ENCODE data around the gene GPX4. TPM values are rescaled to one million over a fixed set of nuclear protein-coding genes. Genes with fewer than 3 reads are reported as not detected.
A peak's percentile ranks its signal among the peaks of the same experiment; 100 is the strongest.

Gene GPX4
- total RNA-seq, 1 experiment from 2014 or later, result 577 TPM

GRCh38 chr19:1149259-1150045 lies 45.7 kb downstream of the GPX4 start:
- Histone ChIP-seq H3K27ac (ENCODE audit: low read length) (peak overlapping the region; percentile 56), H3K36me3 (ENCODE audit: control insufficient read depth, insufficient read depth, low read length) (no peaks in the 10 kb centered on the region), H3K27me3 (ENCODE audit: control insufficient read depth, insufficient read depth, low read length) (no peaks in the 10 kb centered on the region), H3K9me3 (ENCODE audit: control insufficient read depth, insufficient read depth, low read depth, low read length) (no peaks in the 10 kb centered on the region), H3K4me1 (ENCODE audit: control insufficient read depth, insufficient read depth, low read length) (peaks cover 20% of the 10 kb centered on the region), H3K4me3 (ENCODE audit: low read depth in 2 of 2, low read length in 2 of 2) (no peak overlapping the region)
- in situ Hi-C loops (cut with HindIII; ENCODE audit: low pct_unique_long_range_greater_than_20kb, low sequenced_read_pairs) (no loop called here), intact Hi-C loops (cut with micrococcal nuclease; ENCODE audit: unreplicated experiment) (no loop called here)
- ATAC-seq, result peak; percentile 24
- no TSS peak for BruUV-seq (replicated peaks)
- no peak for TF ChIP-seq POLR2AphosphoS5 (IDR thresholded peaks at IDR 0.05; ENCODE audit: low read depth, low read length)
- TF ChIP-seq, protein P1, sequence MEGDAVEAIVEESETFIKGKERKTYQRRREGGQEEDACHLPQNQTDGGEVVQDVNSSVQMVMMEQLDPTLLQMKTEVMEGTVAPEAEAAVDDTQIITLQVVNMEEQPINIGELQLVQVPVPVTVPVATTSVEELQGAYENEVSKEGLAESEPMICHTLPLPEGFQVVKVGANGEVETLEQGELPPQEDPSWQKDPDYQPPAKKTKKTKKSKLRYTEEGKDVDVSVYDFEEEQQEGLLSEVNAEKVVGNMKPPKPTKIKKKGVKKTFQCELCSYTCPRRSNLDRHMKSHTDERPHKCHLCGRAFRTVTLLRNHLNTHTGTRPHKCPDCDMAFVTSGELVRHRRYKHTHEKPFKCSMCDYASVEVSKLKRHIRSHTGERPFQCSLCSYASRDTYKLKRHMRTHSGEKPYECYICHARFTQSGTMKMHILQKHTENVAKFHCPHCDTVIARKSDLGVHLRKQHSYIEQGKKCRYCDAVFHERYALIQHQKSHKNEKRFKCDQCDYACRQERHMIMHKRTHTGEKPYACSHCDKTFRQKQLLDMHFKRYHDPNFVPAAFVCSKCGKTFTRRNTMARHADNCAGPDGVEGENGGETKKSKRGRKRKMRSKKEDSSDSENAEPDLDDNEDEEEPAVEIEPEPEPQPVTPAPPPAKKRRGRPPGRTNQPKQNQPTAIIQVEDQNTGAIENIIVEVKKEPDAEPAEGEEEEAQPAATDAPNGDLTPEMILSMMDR (IDR thresholded peaks at IDR 0.05), result no peak
- no peak for TF ChIP-seq TCF7L2 (IDR thresholded peaks at IDR 0.05; ENCODE audit: low read depth, low read length)
- TF ChIP-seq SIN3A (IDR thresholded peaks at IDR 0.05; ENCODE audit: borderline replicate concordance, insufficient read depth, low read depth, low read length), result no peak
- TF ChIP-seq, protein P2, sequence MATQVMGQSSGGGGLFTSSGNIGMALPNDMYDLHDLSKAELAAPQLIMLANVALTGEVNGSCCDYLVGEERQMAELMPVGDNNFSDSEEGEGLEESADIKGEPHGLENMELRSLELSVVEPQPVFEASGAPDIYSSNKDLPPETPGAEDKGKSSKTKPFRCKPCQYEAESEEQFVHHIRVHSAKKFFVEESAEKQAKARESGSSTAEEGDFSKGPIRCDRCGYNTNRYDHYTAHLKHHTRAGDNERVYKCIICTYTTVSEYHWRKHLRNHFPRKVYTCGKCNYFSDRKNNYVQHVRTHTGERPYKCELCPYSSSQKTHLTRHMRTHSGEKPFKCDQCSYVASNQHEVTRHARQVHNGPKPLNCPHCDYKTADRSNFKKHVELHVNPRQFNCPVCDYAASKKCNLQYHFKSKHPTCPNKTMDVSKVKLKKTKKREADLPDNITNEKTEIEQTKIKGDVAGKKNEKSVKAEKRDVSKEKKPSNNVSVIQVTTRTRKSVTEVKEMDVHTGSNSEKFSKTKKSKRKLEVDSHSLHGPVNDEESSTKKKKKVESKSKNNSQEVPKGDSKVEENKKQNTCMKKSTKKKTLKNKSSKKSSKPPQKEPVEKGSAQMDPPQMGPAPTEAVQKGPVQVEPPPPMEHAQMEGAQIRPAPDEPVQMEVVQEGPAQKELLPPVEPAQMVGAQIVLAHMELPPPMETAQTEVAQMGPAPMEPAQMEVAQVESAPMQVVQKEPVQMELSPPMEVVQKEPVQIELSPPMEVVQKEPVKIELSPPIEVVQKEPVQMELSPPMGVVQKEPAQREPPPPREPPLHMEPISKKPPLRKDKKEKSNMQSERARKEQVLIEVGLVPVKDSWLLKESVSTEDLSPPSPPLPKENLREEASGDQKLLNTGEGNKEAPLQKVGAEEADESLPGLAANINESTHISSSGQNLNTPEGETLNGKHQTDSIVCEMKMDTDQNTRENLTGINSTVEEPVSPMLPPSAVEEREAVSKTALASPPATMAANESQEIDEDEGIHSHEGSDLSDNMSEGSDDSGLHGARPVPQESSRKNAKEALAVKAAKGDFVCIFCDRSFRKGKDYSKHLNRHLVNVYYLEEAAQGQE (IDR thresholded peaks at IDR 0.05; ENCODE audit: insufficient read depth in 1 of 2, low read depth in 2 of 2, low read length in 1 of 2), result no peak
- DNase-seq (ENCODE audit: low read depth, low spot score), result no peak
- ChIA-PET CTCF (no interaction called here), POLR2A (no interaction called here)

- ChIA-PET CTCF (interaction anchor here (0.6 kb wide), 1 partner anchor 1349 kb away, joined by 4 read pairs; no protein-coding TSS in a partner anchor), POLR2A (interaction anchor here (0.7 kb wide), 1 partner anchor 24 kb away, joined by 5 read pairs; no protein-coding TSS in a partner anchor)
- BruUV-seq (replicated peaks), result no TSS peak
- TF ChIP-seq, protein P2 (IDR thresholded peaks at IDR 0.05; ENCODE audit: insufficient read depth in 1 of 2, low read depth in 2 of 2, low read length in 1 of 2), result no peak
- TF ChIP-seq SIN3A (IDR thresholded peaks at IDR 0.05; ENCODE audit: borderline replicate concordance, insufficient read depth, low read depth, low read length), result no peak
- TF ChIP-seq, protein P1 (IDR thresholded peaks at IDR 0.05), result no peak
- no peak for TF ChIP-seq TCF7L2 (IDR thresholded peaks at IDR 0.05; ENCODE audit: low read depth, low read length)
- no peak for TF ChIP-seq POLR2AphosphoS5 (IDR thresholded peaks at IDR 0.05; ENCODE audit: low read depth, low read length)
- DNase-seq (ENCODE audit: low read depth, low spot score) (no peak), ATAC-seq (no peak)
- Histone ChIP-seq H3K4me1 (ENCODE audit: control insufficient read depth, insufficient read depth, low read length) (peaks cover 31% of the 10 kb centered on the region), H3K9me3 (ENCODE audit: control insufficient read depth, insufficient read depth, low read depth, low read length) (no peaks in the 10 kb centered on the region), H3K4me3 (ENCODE audit: low read depth in 2 of 2, low read length in 2 of 2) (no peak overlapping the region), H3K36me3 (ENCODE audit: control insufficient read depth, insufficient read depth, low read length) (no peaks in the 10 kb centered on the region), H3K27me3 (ENCODE audit: control insufficient read depth, insufficient read depth, low read length) (no peaks in the 10 kb centered on the region), H3K27ac (ENCODE audit: low read length) (peak overlapping the region; percentile 54; the same call in 1 of the 2 replicates)
- intact Hi-C loops (cut with micrococcal nuclease; ENCODE audit: unreplicated experiment) (no loop called here), in situ Hi-C loops (cut with HindIII; ENCODE audit: low pct_unique_long_range_greater_than_20kb, low sequenced_read_pairs) (no loop called here)
Measured at GRCh38 chr19:1150333-1151036, 46.7 kb downstream of the GPX4 start.

All from Panc1 (cell line).